Activated T-helper 1 cell treated with Interleukin-2 at 50 U/mL for 16 hours (primary cell): ENCODE measurements around the gene AKR1C8.
"Not testable (repeated sequence)": the region's sequence is repeated elsewhere in the genome, so short reads cannot be mapped to it uniquely, and the experiment has no call there.

Experiments
- DNase-seq: peaks from one replicate; pipeline ENCODE4 v3.0.0-alpha.2; 2020; ENCODE audit warnings: low read depth

The AKR1C8 gene

GRCh38 chr10:5165738-5166137 lies 19.2 kb downstream of the AKR1C8 start:
- no peak for DNase-seq

- DNase-seq = no peak
Observed at GRCh38 chr10:5163487-5163886, 21.5 kb downstream of the AKR1C8 start.

- DNase-seq = no peak
Observed at GRCh38 chr10:5159126-5159525, 25.8 kb downstream of the AKR1C8 start.

GRCh38 chr10:5157501-5157900 lies 27.4 kb downstream of the AKR1C8 start:
- DNase-seq = no peak

- no peak for DNase-seq
Observed at GRCh38 chr10:5155951-5156350, 29.0 kb downstream of the AKR1C8 start.

GRCh38 chr10:5151076-5151475 lies 33.9 kb downstream of the AKR1C8 start:
- DNase-seq = no peak

GRCh38 chr10:5148678-5149032 lies 36.3 kb downstream of the AKR1C8 start:
- no peak for DNase-seq

GRCh38 chr10:5147981-5148677 lies 36.8 kb downstream of the AKR1C8 start:
- DNase-seq = no peak

GRCh38 chr10:5147255-5147980 lies 37.5 kb downstream of the AKR1C8 start:
- DNase-seq = no peak

- no peak for DNase-seq
Observed at GRCh38 chr10:5146920-5147254, 38.1 kb downstream of the AKR1C8 start.

- DNase-seq = no peak
Observed at GRCh38 chr10:5143137-5143536, 41.8 kb downstream of the AKR1C8 start.

GRCh38 chr10:5142199-5142598 lies 42.8 kb downstream of the AKR1C8 start:
- no peak for DNase-seq

- DNase-seq = not testable (repeated sequence)
Observed at GRCh38 chr10:5137699-5138098, 47.3 kb downstream of the AKR1C8 start.

- DNase-seq = no peak
Observed at GRCh38 chr10:5136468-5137087, 48.4 kb downstream of the AKR1C8 start.

- DNase-seq = no peak
Observed at GRCh38 chr10:5135581-5135980, 49.4 kb downstream of the AKR1C8 start.

- DNase-seq = no peak
Observed at GRCh38 chr10:5125315-5126044, 59.5 kb downstream of the AKR1C8 start.

GRCh38 chr10:5123886-5124285 lies 61.1 kb downstream of the AKR1C8 start:
- DNase-seq = no peak

- not testable (repeated sequence) for DNase-seq
Observed at GRCh38 chr10:5119997-5120396, 65.0 kb downstream of the AKR1C8 start.

- DNase-seq = no peak
Observed at GRCh38 chr10:5117026-5117425, 67.9 kb downstream of the AKR1C8 start.

- DNase-seq = no peak
Observed at GRCh38 chr10:5116621-5117020, 68.3 kb downstream of the AKR1C8 start.

GRCh38 chr10:5109861-5110260 lies 75.1 kb downstream of the AKR1C8 start:
- not testable (repeated sequence) for DNase-seq

GRCh38 chr10:5108658-5109416 lies 76.1 kb downstream of the AKR1C8 start:
- DNase-seq = no peak
